ENCODE data around the gene RNASE7. TPM values are rescaled to one million over a fixed set of nuclear protein-coding genes. Genes with fewer than 3 reads are reported as not detected.

Gene RNASE7
- total RNA-seq, 2 experiments from 2014 or later, result not detected

GRCh38 chr14:21077672-21078071 lies 35.5 kb downstream of the RNASE7 start:
- peaks cover 13% of the 10 kb centered on the region for H3K27me3 Mint-ChIP-seq
- no peaks in the 10 kb centered on the region for H3K9me3 Mint-ChIP-seq
- CTCF ChIA-PET, result interaction anchor here (1.2 kb wide), 1 partner anchor 15 kb away, joined by 4 read pairs; no protein-coding TSS in a partner anchor
- no peak overlapping the region for H3K27ac Mint-ChIP-seq
- H3K4me1 Mint-ChIP-seq, result no peaks in the 10 kb centered on the region
- no peak for DNase-seq
- H3K36me3 Mint-ChIP-seq (ENCODE audit: low read depth), result no peaks in the 10 kb centered on the region
- POLR2A ChIA-PET, result no interaction called here
- H3K4me3 Mint-ChIP-seq, result no peak overlapping the region

GRCh38 chr14:21078287-21078686 lies 36.1 kb downstream of the RNASE7 start:
- Mint-ChIP-seq H3K27ac (no peak overlapping the region), H3K4me1 (no peaks in the 10 kb centered on the region), H3K9me3 (no peaks in the 10 kb centered on the region), H3K27me3 (peaks cover 10% of the 10 kb centered on the region), H3K4me3 (no peak overlapping the region), H3K36me3 (ENCODE audit: low read depth) (no peaks in the 10 kb centered on the region)
- ChIA-PET CTCF (interaction anchor here (1.2 to 2.1 kb wide), 3 partner anchors 11 to 61 kb away, joined by 3 to 5 read pairs (median 4); no protein-coding TSS in a partner anchor), POLR2A (no interaction called here)
- DNase-seq, result no peak

GRCh38 chr14:21078726-21079125 lies 36.6 kb downstream of the RNASE7 start:
- Mint-ChIP-seq H3K4me3 (no peak overlapping the region), H3K4me1 (no peaks in the 10 kb centered on the region), H3K27ac (no peak overlapping the region), H3K9me3 (no peaks in the 10 kb centered on the region), H3K27me3 (peaks cover 6% of the 10 kb centered on the region), H3K36me3 (ENCODE audit: low read depth) (no peaks in the 10 kb centered on the region)
- POLR2A ChIA-PET, result no interaction called here
- DNase-seq, result no peak
- CTCF ChIA-PET, result interaction anchor here (1.5 to 2.1 kb wide), 3 partner anchors 12 to 61 kb away, joined by 3 to 11 read pairs (median 5); no protein-coding TSS in a partner anchor

- POLR2A ChIA-PET, result no interaction called here
Observed at GRCh38 chr14:21081521-21082142, 39.5 kb downstream of the RNASE7 start.

GRCh38 chr14:21083565-21084325 lies 41.6 kb downstream of the RNASE7 start:
- H3K4me3 Mint-ChIP-seq, result no peak overlapping the region
- H3K27me3 Mint-ChIP-seq, result peaks cover 4% of the 10 kb centered on the region
- POLR2A ChIA-PET, result no interaction called here
- no peaks in the 10 kb centered on the region for H3K36me3 Mint-ChIP-seq (ENCODE audit: low read depth)
- CTCF ChIA-PET, result interaction anchor here (1.0 to 1.6 kb wide), 5 partner anchors 9 to 69 kb away, joined by 3 to 12 read pairs (median 5); no protein-coding TSS in a partner anchor
- no peaks in the 10 kb centered on the region for H3K9me3 Mint-ChIP-seq
- H3K27ac Mint-ChIP-seq, result no peak overlapping the region
- no peak for DNase-seq
- H3K4me1 Mint-ChIP-seq, result peaks cover 17% of the 10 kb centered on the region

More at GRCh38 chr14:21081521-21082142, 39.5 kb downstream of the RNASE7 start:
- H3K36me3 Mint-ChIP-seq (ENCODE audit: low read depth), result no peaks in the 10 kb centered on the region
- no peak for DNase-seq
- CTCF ChIA-PET, result interaction anchor here (0.8 to 2.1 kb wide), 3 partner anchors 10 to 13 kb away, joined by 3 to 10 read pairs (median 4); no protein-coding TSS in a partner anchor
- H3K4me3 Mint-ChIP-seq, result no peak overlapping the region
- H3K9me3 Mint-ChIP-seq, result no peaks in the 10 kb centered on the region
- peaks cover 4% of the 10 kb centered on the region for H3K27me3 Mint-ChIP-seq
- H3K4me1 Mint-ChIP-seq, result peaks cover 3% of the 10 kb centered on the region
- H3K27ac Mint-ChIP-seq, result no peak overlapping the region

GRCh38 chr14:21084396-21084795 lies 42.2 kb downstream of the RNASE7 start:
- Mint-ChIP-seq H3K36me3 (ENCODE audit: low read depth) (no peaks in the 10 kb centered on the region), H3K27ac (no peak overlapping the region), H3K4me3 (no peak overlapping the region), H3K4me1 (peaks cover 22% of the 10 kb centered on the region), H3K27me3 (peaks cover 4% of the 10 kb centered on the region), H3K9me3 (no peaks in the 10 kb centered on the region)
- ChIA-PET CTCF (interaction anchor here (0.7 to 1.6 kb wide), 5 partner anchors 8 to 87 kb away, joined by 3 to 12 read pairs (median 6); no protein-coding TSS in a partner anchor), POLR2A (no interaction called here)
- no peak for DNase-seq

- Mint-ChIP-seq H3K27ac (no peak overlapping the region), H3K27me3 (no peaks in the 10 kb centered on the region)
Observed at GRCh38 chr14:21084998-21085853, 43.1 kb downstream of the RNASE7 start.

GRCh38 chr14:21086908-21087293 lies 44.7 kb downstream of the RNASE7 start:
- Mint-ChIP-seq H3K36me3 (ENCODE audit: low read depth) (no peaks in the 10 kb centered on the region), H3K27ac (no peak overlapping the region), H3K4me3 (no peak overlapping the region), H3K4me1 (peaks cover 22% of the 10 kb centered on the region), H3K27me3 (no peaks in the 10 kb centered on the region), H3K9me3 (no peaks in the 10 kb centered on the region)
- POLR2A ChIA-PET, result interaction anchor here (0.8 kb wide), 1 partner anchor 18 kb away, joined by 3 read pairs; no protein-coding TSS in a partner anchor
- DNase-seq, result no peak
- CTCF ChIA-PET, result interaction anchor here (0.6 to 5.5 kb wide), 7 partner anchors 10 to 454 kb away, joined by 3 to 52 read pairs (median 3); partner anchors contain the start of gene TMEM253

More at GRCh38 chr14:21084998-21085853, 43.1 kb downstream of the RNASE7 start:
- ChIA-PET POLR2A (no interaction called here), CTCF (interaction anchor here (0.6 to 5.5 kb wide), 4 partner anchors 11 to 88 kb away, joined by 3 to 52 read pairs (median 5); partner anchors contain the start of gene TMEM253)
- DNase-seq, result no peak
- Mint-ChIP-seq H3K36me3 (ENCODE audit: low read depth) (no peaks in the 10 kb centered on the region), H3K9me3 (no peaks in the 10 kb centered on the region), H3K4me3 (no peak overlapping the region), H3K4me1 (peaks cover 22% of the 10 kb centered on the region)

GRCh38 chr14:21087294-21088091 lies 45.3 kb downstream of the RNASE7 start:
- H3K4me3 Mint-ChIP-seq, result no peak overlapping the region
- no peaks in the 10 kb centered on the region for H3K36me3 Mint-ChIP-seq (ENCODE audit: low read depth)
- no peaks in the 10 kb centered on the region for H3K9me3 Mint-ChIP-seq
- peak; percentile 87 for DNase-seq
- ChIA-PET POLR2A (interaction anchor here (0.6 to 0.8 kb wide), 2 partner anchors 17 to 415 kb away, joined by 3 read pairs; no protein-coding TSS in a partner anchor), CTCF (interaction anchor here (0.6 to 5.5 kb wide), 8 partner anchors 8 to 454 kb away, joined by 3 to 52 read pairs (median 3); partner anchors contain the start of gene TMEM253)
- no peaks in the 10 kb centered on the region for H3K27me3 Mint-ChIP-seq
- peaks cover 23% of the 10 kb centered on the region for H3K4me1 Mint-ChIP-seq
- H3K27ac Mint-ChIP-seq, result peak overlapping the region; percentile 57

GRCh38 chr14:21088687-21089086 lies 46.5 kb downstream of the RNASE7 start:
- no peak overlapping the region for H3K27ac Mint-ChIP-seq
- no peak for DNase-seq
- no peaks in the 10 kb centered on the region for H3K9me3 Mint-ChIP-seq
- ChIA-PET POLR2A (no interaction called here), CTCF (interaction anchor here (0.6 to 5.5 kb wide), 8 partner anchors 9 to 74 kb away, joined by 3 to 52 read pairs (median 5); partner anchors contain the start of genes ARHGEF40 and TMEM253)
- H3K27me3 Mint-ChIP-seq, result no peaks in the 10 kb centered on the region
- H3K4me3 Mint-ChIP-seq, result no peak overlapping the region
- peaks cover 27% of the 10 kb centered on the region for H3K4me1 Mint-ChIP-seq
- H3K36me3 Mint-ChIP-seq (ENCODE audit: low read depth), result no peaks in the 10 kb centered on the region

- peak overlapping the region; percentile 46 for H3K27ac Mint-ChIP-seq
- ChIA-PET CTCF (interaction anchor here (1.3 to 5.5 kb wide), 5 partner anchors 13 to 74 kb away, joined by 3 to 52 read pairs (median 6); partner anchors contain the start of genes ARHGEF40 and TMEM253), POLR2A (no interaction called here)
- H3K4me3 Mint-ChIP-seq, result no peak overlapping the region
- H3K27me3 Mint-ChIP-seq, result no peaks in the 10 kb centered on the region
- DNase-seq, result no peak
- no peaks in the 10 kb centered on the region for H3K36me3 Mint-ChIP-seq (ENCODE audit: low read depth)
- no peaks in the 10 kb centered on the region for H3K9me3 Mint-ChIP-seq
- peaks cover 29% of the 10 kb centered on the region for H3K4me1 Mint-ChIP-seq
Observed at GRCh38 chr14:21089271-21089670, 47.1 kb downstream of the RNASE7 start.

All from activated CD4-positive, alpha-beta T cell treated with anti-CD3 and anti-CD28 coated beads, Interleukin-2, amount 10 ng/mL, durations not matched to agents 7 days and 5 days (primary cell).